Astrocyte (in vitro differentiated cells and primary cell): ENCODE results near the gene TSSK3. TPM values are rescaled to one million over a fixed set of nuclear protein-coding genes. Genes with fewer than 3 reads are reported as not detected.

ENCODE experiments used
- DNase-seq: peaks from one replicate; pipeline ENCODE4 v3.0.0-alpha.2; 2010; ENCODE audit warnings: low read depth
- FAIRE-seq: peaks from 2 replicates; lab custom pipeline; 2011; peaks lifted over from hg19 to GRCh38; lab: Jason Lieb, UNC
- H2AFZ ChIP-seq: 2 replicates; pipeline ENCODE4 v1.6.0; 2012; ENCODE audit warnings: low read depth, low read length, inconsistent platforms
- H3K27ac ChIP-seq: 2 replicates; pipeline ENCODE4 v1.5.1; 2011; ENCODE audit warnings: low read depth, low read length, inconsistent platforms
- H3K27me3 ChIP-seq: 2 replicates; pipeline ENCODE4 v1.6.0; 2011; ENCODE audit warnings: low read length, inconsistent platforms; ENCODE audit not compliant: insufficient read depth
- H3K36me3 ChIP-seq: 2 replicates; pipeline ENCODE4 v1.5.1; 2011; ENCODE audit warnings: low read length, inconsistent platforms; ENCODE audit not compliant: insufficient read depth
- H3K4me1 ChIP-seq: 2 replicates; pipeline ENCODE4 v1.5.1; 2011; ENCODE audit warnings: low read length, inconsistent platforms; ENCODE audit not compliant: insufficient read depth
- H3K4me2 ChIP-seq: 2 replicates; pipeline ENCODE4 v1.6.0; 2012; ENCODE audit warnings: low read length, inconsistent platforms
- H3K4me3 ChIP-seq: 2 replicates; pipeline ENCODE4 v1.5.1; 2011; ENCODE audit warnings: low read depth, mild to moderate bottlenecking, low read length, inconsistent platforms; ENCODE audit not compliant: insufficient read depth
- H3K79me2 ChIP-seq: 2 replicates; pipeline ENCODE4 v1.6.0; 2012; ENCODE audit warnings: mild to moderate bottlenecking, low read length, inconsistent platforms; ENCODE audit not compliant: insufficient read depth
- H3K9ac ChIP-seq: 2 replicates; pipeline ENCODE4 v1.6.0; 2012; ENCODE audit warnings: mild to moderate bottlenecking, low read length, inconsistent platforms
- H3K9me3 ChIP-seq: 2 replicates; pipeline ENCODE4 v1.5.1; 2012; ENCODE audit warnings: low read depth, mild to moderate bottlenecking, low read length, inconsistent platforms; ENCODE audit not compliant: insufficient read depth
- H4K20me1 ChIP-seq: 2 replicates; pipeline ENCODE4 v1.6.0; 2012; ENCODE audit warnings: low read length, inconsistent platforms; ENCODE audit not compliant: insufficient read depth
- H3K27ac Mint-ChIP-seq: one replicate; pipeline ENCODE4 v1.8.0; 2021; ENCODE audit warnings: mild to moderate bottlenecking, mixed read lengths; ENCODE audit not compliant: unreplicated experiment
- H3K27me3 Mint-ChIP-seq: one replicate; pipeline ENCODE4 v1.8.0; 2021; ENCODE audit warnings: low read depth, mixed read lengths; ENCODE audit not compliant: unreplicated experiment
- H3K36me3 Mint-ChIP-seq: one replicate; pipeline ENCODE4 v1.8.0; 2021; ENCODE audit warnings: low read depth, mixed read lengths; ENCODE audit not compliant: unreplicated experiment
- H3K4me1 Mint-ChIP-seq: one replicate; pipeline ENCODE4 v1.8.0; 2021; ENCODE audit warnings: low read depth, mixed read lengths; ENCODE audit not compliant: unreplicated experiment
- H3K4me3 Mint-ChIP-seq: one replicate; pipeline ENCODE4 v1.8.0; 2021; ENCODE audit warnings: mild to moderate bottlenecking, moderate library complexity, mixed read lengths; ENCODE audit not compliant: unreplicated experiment
- H3K9me3 Mint-ChIP-seq: one replicate; pipeline ENCODE4 v1.8.0; 2021; ENCODE audit warnings: mild to moderate bottlenecking, mixed read lengths; ENCODE audit not compliant: unreplicated experiment
- EZH2 ChIP-seq: IDR thresholded peaks from 2 replicates; pipeline ENCODE4 v1.6.1; 2012; ENCODE audit warnings: mild to moderate bottlenecking, low read length, inconsistent platforms; ENCODE audit not compliant: insufficient read depth
- total RNA-seq: library from RNA; stranded (reverse); gene quantifications from 2 replicates; pipeline ENCODE4 v1.2.1, GENCODE V29; 2021
- TF ChIP-seq, protein P1 (sequence below): IDR thresholded peaks from 2 replicates; pipeline ENCODE4 v1.5.1; 2011; ENCODE audit warnings: low read depth, mild to moderate bottlenecking, inconsistent platforms, low read length, moderate library complexity; ENCODE audit not compliant: insufficient read depth

The TSSK3 gene
- total RNA-seq, 1 donor from 2014 or later = 0.32 TPM

DNA sequence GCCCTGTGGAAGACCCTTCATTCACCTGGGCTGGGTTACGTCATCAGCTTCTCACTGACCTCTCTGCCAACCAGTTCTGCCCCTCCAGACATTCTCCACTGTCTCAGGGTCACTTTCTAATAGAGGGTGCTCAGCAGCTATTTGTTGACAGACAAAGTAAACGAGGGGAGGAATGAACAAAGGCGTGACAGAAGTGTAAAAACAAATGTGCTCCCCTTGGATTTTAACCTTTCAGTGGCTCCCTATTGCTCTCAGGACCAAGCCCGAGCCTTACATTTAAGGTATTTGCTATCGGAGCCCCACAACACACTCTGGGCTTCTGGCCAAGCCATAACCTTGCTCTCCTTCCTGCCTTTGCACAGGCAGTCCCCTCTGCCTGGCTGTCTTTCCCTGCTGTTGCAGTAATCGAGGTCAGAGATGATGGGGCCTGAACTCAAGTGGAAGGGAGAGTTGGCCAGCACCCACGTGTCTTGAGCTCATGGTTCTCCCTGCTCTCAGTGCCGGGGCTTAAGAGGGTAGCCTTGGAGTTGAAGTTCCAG is 17.0 kb upstream of the TSSK3 start:
- no peak overlapping the region for H3K4me3 Mint-ChIP-seq
- H3K27ac Mint-ChIP-seq = no peak overlapping the region
- H3K27ac ChIP-seq = no peak overlapping the region
- no peaks in the 10 kb centered on the region for H3K9me3 Mint-ChIP-seq
- no peaks in the 10 kb centered on the region for H3K36me3 ChIP-seq
- H3K79me2 ChIP-seq = no peaks in the 10 kb centered on the region
- no peaks in the 10 kb centered on the region for H4K20me1 ChIP-seq
- DNase-seq (peak; percentile 38), FAIRE-seq (no peak)
- no peak for TF ChIP-seq EZH2
- TF ChIP-seq, protein P1, sequence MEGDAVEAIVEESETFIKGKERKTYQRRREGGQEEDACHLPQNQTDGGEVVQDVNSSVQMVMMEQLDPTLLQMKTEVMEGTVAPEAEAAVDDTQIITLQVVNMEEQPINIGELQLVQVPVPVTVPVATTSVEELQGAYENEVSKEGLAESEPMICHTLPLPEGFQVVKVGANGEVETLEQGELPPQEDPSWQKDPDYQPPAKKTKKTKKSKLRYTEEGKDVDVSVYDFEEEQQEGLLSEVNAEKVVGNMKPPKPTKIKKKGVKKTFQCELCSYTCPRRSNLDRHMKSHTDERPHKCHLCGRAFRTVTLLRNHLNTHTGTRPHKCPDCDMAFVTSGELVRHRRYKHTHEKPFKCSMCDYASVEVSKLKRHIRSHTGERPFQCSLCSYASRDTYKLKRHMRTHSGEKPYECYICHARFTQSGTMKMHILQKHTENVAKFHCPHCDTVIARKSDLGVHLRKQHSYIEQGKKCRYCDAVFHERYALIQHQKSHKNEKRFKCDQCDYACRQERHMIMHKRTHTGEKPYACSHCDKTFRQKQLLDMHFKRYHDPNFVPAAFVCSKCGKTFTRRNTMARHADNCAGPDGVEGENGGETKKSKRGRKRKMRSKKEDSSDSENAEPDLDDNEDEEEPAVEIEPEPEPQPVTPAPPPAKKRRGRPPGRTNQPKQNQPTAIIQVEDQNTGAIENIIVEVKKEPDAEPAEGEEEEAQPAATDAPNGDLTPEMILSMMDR = no peak
- H3K4me2 ChIP-seq = no peak overlapping the region
- peaks cover 8% of the 10 kb centered on the region for H3K4me1 ChIP-seq
- H3K4me3 ChIP-seq = no peak overlapping the region
- H2AFZ ChIP-seq = no peak overlapping the region
- H3K27me3 ChIP-seq = peaks cover 3% of the 10 kb centered on the region
- H3K4me1 Mint-ChIP-seq = peaks cover 15% of the 10 kb centered on the region
- no peak overlapping the region for H3K9ac ChIP-seq
- H3K9me3 ChIP-seq = no peaks in the 10 kb centered on the region
- H3K27me3 Mint-ChIP-seq = peaks cover 21% of the 10 kb centered on the region
- H3K36me3 Mint-ChIP-seq = peaks cover 5% of the 10 kb centered on the region

DNA sequence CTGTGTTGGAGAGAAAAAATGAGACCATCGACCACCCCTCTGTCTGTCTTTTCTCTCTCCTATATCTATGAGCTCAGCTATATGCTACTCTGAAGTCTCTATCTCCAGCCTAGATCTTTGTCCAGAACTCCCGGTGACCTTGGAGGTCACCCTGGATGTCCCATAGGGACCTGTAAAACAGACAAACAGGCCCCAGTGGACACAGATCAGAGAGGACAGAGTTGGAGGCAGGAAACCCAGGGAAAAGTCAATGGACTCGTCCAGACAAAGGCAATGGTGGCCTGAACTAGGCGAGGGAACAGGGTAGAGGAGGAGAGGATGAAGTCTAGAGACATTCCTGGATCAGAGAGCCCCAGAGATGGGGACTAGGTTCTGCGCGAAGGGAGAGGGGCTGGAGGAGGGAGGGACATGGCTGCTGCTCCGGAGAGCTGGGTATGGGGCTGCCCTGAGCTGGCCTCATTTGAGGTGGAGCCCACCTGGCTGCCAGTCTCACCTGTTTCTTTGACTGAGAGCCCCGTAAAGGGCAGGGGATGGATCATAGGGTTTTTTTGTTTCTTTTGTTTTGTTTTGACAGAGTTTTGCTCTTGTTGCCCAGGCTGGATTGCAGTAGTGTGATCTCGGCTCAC is 15.7 kb upstream of the TSSK3 start:
- Mint-ChIP-seq H3K9me3 (no peaks in the 10 kb centered on the region), H3K36me3 (peaks cover 7% of the 10 kb centered on the region), H3K27ac (no peak overlapping the region), H3K27me3 (peaks cover 21% of the 10 kb centered on the region), H3K4me1 (peaks cover 15% of the 10 kb centered on the region), H3K4me3 (no peak overlapping the region)
- no peaks in the 10 kb centered on the region for H3K9me3 ChIP-seq
- TF ChIP-seq EZH2 = no peak
- TF ChIP-seq, protein P1 = no peak
- H3K27me3 ChIP-seq = peaks cover 3% of the 10 kb centered on the region
- H4K20me1 ChIP-seq = no peaks in the 10 kb centered on the region
- H3K4me2 ChIP-seq = no peak overlapping the region
- H2AFZ ChIP-seq = no peak overlapping the region
- H3K79me2 ChIP-seq = no peaks in the 10 kb centered on the region
- no peak overlapping the region for H3K9ac ChIP-seq
- DNase-seq = no peak
- no peak overlapping the region for H3K27ac ChIP-seq
- FAIRE-seq = no peak
- peaks cover 8% of the 10 kb centered on the region for H3K4me1 ChIP-seq
- no peaks in the 10 kb centered on the region for H3K36me3 ChIP-seq
- no peak overlapping the region for H3K4me3 ChIP-seq

DNA sequence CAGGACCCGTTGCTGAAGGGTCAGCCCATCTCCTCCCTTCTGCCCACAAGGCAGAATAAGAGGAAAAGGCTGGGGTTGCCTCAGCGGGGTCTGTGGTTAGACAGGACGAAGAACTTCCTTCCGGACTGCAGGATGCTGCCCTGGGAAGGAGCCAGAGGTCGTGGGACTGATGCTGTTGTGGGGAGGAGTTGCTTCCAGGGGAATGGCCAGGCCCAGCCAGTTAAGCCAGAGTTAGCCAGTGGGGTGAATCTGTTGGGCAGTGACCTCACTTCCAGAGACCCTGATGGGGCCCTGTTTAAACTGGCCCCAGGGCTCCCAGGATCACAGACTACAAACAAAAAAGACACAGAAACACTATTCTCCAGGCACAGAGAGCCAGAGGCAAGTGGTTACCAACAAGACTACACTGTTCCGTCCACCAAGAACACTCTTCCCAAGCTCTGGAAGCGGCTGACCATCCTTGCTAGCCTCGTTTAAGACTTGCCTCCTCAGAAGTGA is 13.1 kb upstream of the TSSK3 start:
- Histone ChIP-seq H3K27me3 (peaks cover 3% of the 10 kb centered on the region), H3K27ac (no peak overlapping the region), H3K4me2 (peak overlapping the region; percentile 39), H3K9ac (no peak overlapping the region), H3K36me3 (no peaks in the 10 kb centered on the region), H2AFZ (no peak overlapping the region), H3K79me2 (no peaks in the 10 kb centered on the region), H3K4me1 (peaks cover 31% of the 10 kb centered on the region), H4K20me1 (no peaks in the 10 kb centered on the region), H3K4me3 (no peak overlapping the region), H3K9me3 (no peaks in the 10 kb centered on the region)
- Mint-ChIP-seq H3K4me1 (peaks cover 33% of the 10 kb centered on the region), H3K27ac (no peak overlapping the region), H3K36me3 (peaks cover 7% of the 10 kb centered on the region), H3K27me3 (peaks cover 17% of the 10 kb centered on the region), H3K4me3 (peak overlapping the region; percentile 11), H3K9me3 (no peaks in the 10 kb centered on the region)
- TF ChIP-seq, protein P1 = no peak
- TF ChIP-seq EZH2 = no peak
- FAIRE-seq = no peak
- DNase-seq = peak; percentile 49
